ENCODE data around the gene GRIK1. TPM values are rescaled to one million over a fixed set of nuclear protein-coding genes. Genes with fewer than 3 reads are reported as not detected.

The GRIK1 gene
- total RNA-seq, 1 donor from 2014 or later: not detected

DNA sequence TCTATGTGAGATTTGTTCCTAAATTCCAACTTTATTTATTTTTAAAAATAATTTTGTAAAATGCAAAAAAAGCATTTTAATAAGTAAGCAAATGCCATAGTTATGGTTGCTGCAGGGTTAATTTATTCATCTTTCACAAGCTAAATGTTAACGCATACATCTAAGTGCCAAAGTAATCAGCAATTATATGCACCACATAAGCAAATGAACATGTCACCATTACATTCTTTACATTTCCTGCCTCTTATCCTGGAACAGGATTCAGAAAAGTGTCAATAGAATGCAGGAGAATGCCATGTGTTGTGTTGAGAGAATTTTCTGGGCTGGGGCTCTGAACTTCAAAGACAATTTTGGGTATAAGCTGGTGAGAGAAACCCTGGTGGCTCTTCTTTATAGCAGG, 136.6 kb downstream of the GRIK1 start:
- H3K36me3 Mint-ChIP-seq (ENCODE audit: unreplicated experiment): no peaks in the 10 kb centered on the region
- DNase-seq (ENCODE audit: extremely low spot score, unreplicated experiment): no peak
- H3K4me3 Mint-ChIP-seq (ENCODE audit: unreplicated experiment): no peak overlapping the region

DNA sequence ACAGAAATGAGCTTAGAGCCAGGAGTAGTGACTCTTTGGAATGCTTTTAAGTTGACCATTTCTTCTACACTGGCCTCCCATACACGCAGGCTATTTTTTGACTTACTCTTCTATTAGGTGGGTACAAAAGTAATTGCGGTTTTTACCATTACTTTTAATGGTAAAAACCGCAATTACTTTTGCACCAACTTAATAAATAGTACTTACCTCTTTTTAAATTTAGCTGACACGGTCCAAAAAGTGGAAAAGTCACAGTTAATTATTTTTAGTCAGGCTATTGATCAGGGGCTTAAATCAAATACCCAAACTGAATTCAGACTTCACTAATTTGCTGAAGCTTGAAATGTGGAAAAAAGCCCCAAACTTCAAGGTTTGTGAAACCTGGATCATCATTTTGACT, 138.7 kb downstream of the GRIK1 start:
- Mint-ChIP-seq H3K27me3 (ENCODE audit: unreplicated experiment) (peaks cover 37% of the 10 kb centered on the region), H3K36me3 (ENCODE audit: unreplicated experiment) (no peaks in the 10 kb centered on the region), H3K4me3 (ENCODE audit: unreplicated experiment) (no peak overlapping the region), H3K9me3 (ENCODE audit: unreplicated experiment) (no peaks in the 10 kb centered on the region), H3K27ac (ENCODE audit: unreplicated experiment) (no peak overlapping the region), H3K4me1 (ENCODE audit: unreplicated experiment) (no peaks in the 10 kb centered on the region)
- no peak for DNase-seq (ENCODE audit: extremely low spot score, unreplicated experiment)
- no peak for TF ChIP-seq CTCF (IDR thresholded peaks at IDR 0.05)

More for the DNA sequence above, 136.6 kb downstream of the GRIK1 start:
- no peak overlapping the region for H3K27ac Mint-ChIP-seq (ENCODE audit: unreplicated experiment)
- no peaks in the 10 kb centered on the region for H3K4me1 Mint-ChIP-seq (ENCODE audit: unreplicated experiment)
- TF ChIP-seq CTCF (IDR thresholded peaks at IDR 0.05): no peak
- H3K9me3 Mint-ChIP-seq (ENCODE audit: unreplicated experiment): no peaks in the 10 kb centered on the region
- H3K27me3 Mint-ChIP-seq (ENCODE audit: unreplicated experiment): peaks cover 37% of the 10 kb centered on the region

DNA sequence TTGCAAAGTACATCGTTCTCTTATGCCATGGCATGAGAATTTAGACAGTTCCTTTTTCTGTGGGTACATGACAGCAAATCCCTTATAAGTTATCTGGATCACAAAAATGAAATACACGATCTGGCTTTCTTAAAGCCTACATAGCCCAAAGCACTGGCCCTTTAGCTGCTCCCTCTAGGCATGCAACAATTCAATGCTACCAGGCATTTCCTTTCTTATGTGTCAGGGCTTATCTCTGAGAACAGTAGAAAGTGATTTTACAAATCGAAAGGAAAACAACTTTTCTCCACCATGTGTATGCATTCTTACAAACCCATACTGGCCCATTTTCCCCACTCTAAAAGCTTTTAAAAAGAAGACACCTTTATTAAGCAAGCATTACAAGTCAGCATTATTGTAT, 139.7 kb downstream of the GRIK1 start:
- Mint-ChIP-seq H3K27me3 (ENCODE audit: unreplicated experiment) (peaks cover 40% of the 10 kb centered on the region), H3K4me1 (ENCODE audit: unreplicated experiment) (no peaks in the 10 kb centered on the region), H3K4me3 (ENCODE audit: unreplicated experiment) (no peak overlapping the region), H3K36me3 (ENCODE audit: unreplicated experiment) (no peaks in the 10 kb centered on the region), H3K27ac (ENCODE audit: unreplicated experiment) (no peak overlapping the region), H3K9me3 (ENCODE audit: unreplicated experiment) (no peaks in the 10 kb centered on the region)
- DNase-seq (ENCODE audit: extremely low spot score, unreplicated experiment): no peak
- no peak for TF ChIP-seq CTCF (IDR thresholded peaks at IDR 0.05)

- no peak for TF ChIP-seq CTCF (IDR thresholded peaks at IDR 0.05)
- Mint-ChIP-seq H3K4me3 (ENCODE audit: unreplicated experiment) (no peak overlapping the region), H3K27ac (ENCODE audit: unreplicated experiment) (no peak overlapping the region), H3K36me3 (ENCODE audit: unreplicated experiment) (no peaks in the 10 kb centered on the region), H3K9me3 (ENCODE audit: unreplicated experiment) (no peaks in the 10 kb centered on the region), H3K27me3 (ENCODE audit: unreplicated experiment) (peaks cover 36% of the 10 kb centered on the region), H3K4me1 (ENCODE audit: unreplicated experiment) (no peaks in the 10 kb centered on the region)
- DNase-seq (ENCODE audit: extremely low spot score, unreplicated experiment): no peak
Observed at GRCh38 chr21:29798840-29799239, 141.0 kb downstream of the GRIK1 start.

DNA sequence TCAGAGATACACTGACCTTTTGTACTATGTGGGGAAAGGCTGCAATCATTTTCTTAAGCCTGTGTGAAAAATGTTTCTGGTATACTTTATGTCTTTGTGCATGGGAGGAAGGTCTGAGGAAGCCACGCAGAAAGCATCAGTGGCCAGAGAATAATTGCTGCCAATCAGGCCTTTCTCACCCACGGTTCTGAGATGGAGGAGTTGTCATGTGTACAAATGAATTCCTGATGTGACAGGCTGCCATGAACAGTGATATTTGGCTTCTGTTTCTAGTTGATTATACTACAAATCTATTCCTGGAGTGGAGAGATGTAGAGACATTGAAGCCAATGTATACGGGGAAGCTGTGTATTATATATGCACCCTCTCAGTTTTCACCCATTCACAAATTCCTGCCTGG, 142.6 kb downstream of the GRIK1 start:
- H3K27ac Mint-ChIP-seq (ENCODE audit: unreplicated experiment): no peak overlapping the region
- H3K9me3 Mint-ChIP-seq (ENCODE audit: unreplicated experiment): no peaks in the 10 kb centered on the region

More for the DNA sequence above, 142.6 kb downstream of the GRIK1 start:
- Mint-ChIP-seq H3K36me3 (ENCODE audit: unreplicated experiment) (no peaks in the 10 kb centered on the region), H3K27me3 (ENCODE audit: unreplicated experiment) (peaks cover 25% of the 10 kb centered on the region), H3K4me3 (ENCODE audit: unreplicated experiment) (no peak overlapping the region), H3K4me1 (ENCODE audit: unreplicated experiment) (no peaks in the 10 kb centered on the region)
- no peak for DNase-seq (ENCODE audit: extremely low spot score, unreplicated experiment)
- no peak for TF ChIP-seq CTCF (IDR thresholded peaks at IDR 0.05)
